SK-MEL-5 (cell line): ENCODE data around the gene ATP11B. TPM values are rescaled to one million over a fixed set of nuclear protein-coding genes. Genes with fewer than 3 reads are reported as not detected.
"Not testable (repeated sequence)": the region's sequence is repeated elsewhere in the genome, so short reads cannot be mapped to it uniquely, and the experiment has no call there.

Experiments used
- DNase-seq: peaks from one replicate; pipeline ENCODE4 v3.0.0-alpha.2; 2016; ENCODE audit warnings: low read depth, low spot score
- in situ Hi-C: cut with HindIII; loops from 2 replicates; pipeline ENCODE4 v1.10.0; 2016; ENCODE audit warnings: low sequenced_read_pairs, high pct_unique_total_duplicates, low pct_unique_long_range_greater_than_20kb
- total RNA-seq: library from RNA; depleted of rRNA; stranded (reverse); fragments of >200 nt; shearing (Covaris generic); gene quantifications from 2 replicates; pipeline ENCODE4 v1.2.3, GENCODE V29; 2014

The ATP11B gene
- total RNA-seq, 1 experiment from 2014 or later, result 49.6 TPM

GRCh38 chr3:182814419-182815062 lies 21.2 kb downstream of the ATP11B start:
- DNase-seq, result no peak
- in situ Hi-C loops, result no loop called here

GRCh38 chr3:182816181-182816580 lies 22.9 kb downstream of the ATP11B start:
- no peak for DNase-seq
- in situ Hi-C loops, result no loop called here

GRCh38 chr3:182818296-182818978 lies 25.1 kb downstream of the ATP11B start:
- no peak for DNase-seq
- in situ Hi-C loops, result no loop called here

GRCh38 chr3:182821221-182821981 lies 28.1 kb downstream of the ATP11B start:
- no peak for DNase-seq
- in situ Hi-C loops, result no loop called here

GRCh38 chr3:182822260-182822659 lies 29.0 kb downstream of the ATP11B start:
- DNase-seq, in situ Hi-C loops: not testable (repeated sequence)

DNA sequence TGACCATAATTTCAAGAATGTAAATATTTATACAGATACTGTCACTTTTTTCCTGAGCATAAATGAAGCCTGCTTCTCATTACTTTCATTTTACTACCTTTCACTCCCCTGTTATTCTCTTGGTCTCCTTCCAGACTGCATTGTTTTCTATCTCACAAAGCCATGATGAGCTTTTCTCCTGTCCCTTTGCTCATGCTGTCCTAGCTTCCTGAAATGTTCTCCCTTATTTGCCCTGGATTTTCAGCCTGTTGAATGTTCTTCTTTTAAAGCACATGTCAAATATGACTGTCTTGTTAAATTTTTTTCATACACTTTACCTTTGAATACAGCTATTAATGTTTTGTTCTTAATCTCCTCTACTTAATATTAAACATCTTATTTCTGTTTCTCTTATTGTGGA lies 31.7 kb downstream of the ATP11B start:
- in situ Hi-C loops, result no loop called here
- DNase-seq, result no peak

GRCh38 chr3:182829761-182830405 lies 36.6 kb downstream of the ATP11B start:
- in situ Hi-C loops, result no loop called here
- no peak for DNase-seq

- in situ Hi-C loops, result no loop called here
- peak; percentile 56 for DNase-seq
Observed at GRCh38 chr3:182837855-182838454, 44.7 kb downstream of the ATP11B start.

DNA sequence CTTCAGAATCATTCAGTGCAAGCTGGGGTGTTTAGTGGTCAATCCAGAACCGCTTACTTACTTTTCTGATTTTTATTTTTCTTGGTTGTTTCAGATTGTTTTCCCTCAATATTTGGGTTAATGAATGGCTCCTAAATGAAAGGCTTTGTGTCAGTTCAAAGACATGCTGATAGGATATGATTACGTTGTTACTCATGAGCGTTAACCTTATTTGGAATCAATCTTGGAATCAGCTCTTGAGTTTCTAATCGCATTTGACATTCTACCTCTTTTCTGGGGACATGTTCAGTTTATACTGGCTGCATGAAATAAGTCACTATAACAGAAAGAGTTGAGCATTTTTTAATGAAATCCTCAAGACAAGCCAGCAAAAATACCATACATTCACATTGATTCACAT lies 50.2 kb downstream of the ATP11B start:
- in situ Hi-C loops, result no loop called here

GRCh38 chr3:182848906-182849305 lies 55.6 kb downstream of the ATP11B start:
- no peak for DNase-seq
- in situ Hi-C loops, result no loop called here

More for the DNA sequence above, 50.2 kb downstream of the ATP11B start:
- no peak for DNase-seq

DNA sequence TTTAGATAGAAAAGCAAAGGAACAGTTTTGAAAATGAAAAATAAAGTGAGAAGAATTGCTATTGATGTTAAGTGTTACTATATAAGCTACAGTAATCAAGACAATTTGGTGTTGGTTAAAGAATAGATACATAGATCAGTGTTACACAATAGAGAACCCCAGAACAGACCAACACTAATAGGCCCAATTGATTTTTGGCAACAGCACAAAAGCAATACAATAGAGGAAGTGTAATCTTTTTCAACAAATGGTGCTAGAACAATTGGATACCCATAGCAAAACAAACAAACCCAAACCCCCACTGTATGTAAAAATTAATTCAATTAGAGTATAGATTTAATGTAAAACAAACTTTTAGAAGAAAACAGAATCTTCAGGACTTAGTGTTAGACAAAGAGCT lies 61.8 kb downstream of the ATP11B start:
- in situ Hi-C loops, result no loop called here

GRCh38 chr3:182861348-182861747 lies 68.0 kb downstream of the ATP11B start:
- in situ Hi-C loops, result no loop called here
- DNase-seq, result no peak

More for the DNA sequence above, 61.8 kb downstream of the ATP11B start:
- DNase-seq, result no peak

DNA sequence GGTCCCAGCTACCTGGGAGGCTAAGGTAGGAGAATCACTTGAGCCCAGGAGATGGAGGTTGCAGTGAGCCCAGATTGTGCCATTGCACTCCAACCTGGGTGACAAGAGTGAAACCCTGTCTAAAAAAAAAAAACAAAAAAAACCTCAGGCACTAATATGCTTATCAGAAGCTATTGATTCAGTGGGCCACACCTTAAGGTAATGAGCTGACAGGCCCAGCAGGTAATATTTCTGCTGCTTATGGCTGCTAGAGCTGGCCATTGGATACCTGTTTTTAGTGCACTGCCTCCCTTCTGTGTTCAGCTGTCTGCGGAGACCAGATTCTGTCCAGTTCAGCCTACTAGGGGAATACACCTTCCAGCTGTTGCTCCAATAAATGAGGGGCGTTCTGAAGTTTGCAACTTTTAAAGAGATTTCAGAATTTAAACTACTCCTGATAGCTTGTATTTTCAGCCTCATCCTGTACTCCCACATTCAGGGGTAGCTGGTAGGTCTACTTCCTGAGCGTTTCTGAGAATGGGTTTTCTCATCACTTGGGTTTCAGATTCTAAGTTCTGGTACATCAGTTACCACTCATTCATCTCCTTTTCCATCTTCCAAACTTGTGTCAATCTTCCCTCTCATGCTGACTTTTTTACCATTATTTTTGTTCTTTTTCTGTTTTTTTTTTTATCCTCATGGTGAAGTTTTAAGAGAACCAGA lies 69.0 kb downstream of the ATP11B start:
- DNase-seq, result no peak
- in situ Hi-C loops, result no loop called here

- in situ Hi-C loops, result no loop called here
- DNase-seq, result no peak
Observed at GRCh38 chr3:182869059-182869458, 75.8 kb downstream of the ATP11B start.

- in situ Hi-C loops, DNase-seq: not testable (repeated sequence)
Observed at GRCh38 chr3:182870917-182871316, 77.6 kb downstream of the ATP11B start.

GRCh38 chr3:182879031-182879611 lies 85.8 kb downstream of the ATP11B start:
- DNase-seq, result no peak
- in situ Hi-C loops, result no loop called here

GRCh38 chr3:182886497-182886896 lies 93.2 kb downstream of the ATP11B start:
- no peak for DNase-seq
- in situ Hi-C loops, result no loop called here
